ENCODE results near the gene CEP78.

CEP78 gene

GRCh38 chr9:78304357-78304756 is 68.5 kb downstream of the CEP78 start:
- Mint-ChIP-seq H3K36me3 (peaks cover 34% of the 10 kb centered on the region), H3K4me1 (no peaks in the 10 kb centered on the region), H3K27ac (no peak overlapping the region), H3K27me3 (no peaks in the 10 kb centered on the region), H3K9me3 (no peaks in the 10 kb centered on the region), H3K4me3 (no peak overlapping the region)
- no peak for ATAC-seq

DNA sequence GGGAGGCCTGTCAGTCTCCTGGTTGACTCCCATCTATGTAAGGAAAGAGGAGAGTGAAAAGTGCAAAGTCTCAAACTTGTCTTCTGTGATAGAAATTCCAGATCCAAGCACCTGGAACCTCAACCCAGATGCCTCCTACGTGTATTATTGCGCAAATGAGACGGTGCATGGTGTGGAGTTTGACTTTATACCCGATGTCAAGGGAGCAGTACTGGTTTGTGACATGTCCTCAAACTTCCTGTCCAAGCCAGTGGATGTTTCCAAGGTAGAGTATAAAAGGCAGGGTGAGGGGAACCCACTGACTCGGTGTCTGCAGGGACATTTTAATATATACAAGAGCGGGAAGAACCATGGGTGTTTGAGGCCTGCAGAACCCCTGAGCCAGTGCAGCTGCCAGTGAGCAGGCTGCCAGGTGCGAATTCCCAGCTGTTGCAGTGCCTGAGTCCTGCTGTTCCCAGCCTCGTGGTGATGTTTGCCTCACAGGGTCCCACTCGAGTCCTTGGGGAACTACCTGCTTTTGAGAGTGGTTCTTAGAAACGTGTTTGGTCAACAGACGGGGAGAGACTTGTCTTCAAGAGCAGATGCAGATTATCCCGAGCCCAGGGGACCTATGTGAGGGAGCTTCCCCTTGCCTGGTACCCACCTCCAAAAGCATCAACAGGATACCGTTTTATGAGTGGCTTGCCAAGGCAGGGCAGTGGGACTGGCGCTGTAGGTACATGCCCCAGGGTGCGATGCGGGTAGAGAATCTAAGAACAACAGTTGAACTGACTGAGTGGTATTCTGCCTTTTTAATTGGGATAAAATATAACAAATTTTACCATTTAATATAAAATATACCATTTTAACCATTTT is 70.6 kb downstream of the CEP78 start:
- no peaks in the 10 kb centered on the region for H3K9me3 Mint-ChIP-seq
- H3K4me3 Mint-ChIP-seq = no peak overlapping the region
- H3K27ac Mint-ChIP-seq = no peak overlapping the region
- no peak for ATAC-seq
- peaks cover 43% of the 10 kb centered on the region for H3K36me3 Mint-ChIP-seq
- no peaks in the 10 kb centered on the region for H3K4me1 Mint-ChIP-seq
- no peaks in the 10 kb centered on the region for H3K27me3 Mint-ChIP-seq

- no peak for ATAC-seq
- no peaks in the 10 kb centered on the region for H3K27me3 Mint-ChIP-seq
- peaks cover 49% of the 10 kb centered on the region for H3K36me3 Mint-ChIP-seq
- no peak overlapping the region for H3K4me3 Mint-ChIP-seq
- no peaks in the 10 kb centered on the region for H3K9me3 Mint-ChIP-seq
- H3K4me1 Mint-ChIP-seq = no peaks in the 10 kb centered on the region
- H3K27ac Mint-ChIP-seq = no peak overlapping the region
Observed at GRCh38 chr9:78307360-78307759, 71.5 kb downstream of the CEP78 start.

GRCh38 chr9:78309066-78309465 is 73.2 kb downstream of the CEP78 start:
- no peak overlapping the region for H3K4me3 Mint-ChIP-seq
- H3K27me3 Mint-ChIP-seq = no peaks in the 10 kb centered on the region
- peaks cover 49% of the 10 kb centered on the region for H3K36me3 Mint-ChIP-seq
- no peak overlapping the region for H3K27ac Mint-ChIP-seq
- no peak for ATAC-seq
- no peaks in the 10 kb centered on the region for H3K9me3 Mint-ChIP-seq
- no peaks in the 10 kb centered on the region for H3K4me1 Mint-ChIP-seq

DNA sequence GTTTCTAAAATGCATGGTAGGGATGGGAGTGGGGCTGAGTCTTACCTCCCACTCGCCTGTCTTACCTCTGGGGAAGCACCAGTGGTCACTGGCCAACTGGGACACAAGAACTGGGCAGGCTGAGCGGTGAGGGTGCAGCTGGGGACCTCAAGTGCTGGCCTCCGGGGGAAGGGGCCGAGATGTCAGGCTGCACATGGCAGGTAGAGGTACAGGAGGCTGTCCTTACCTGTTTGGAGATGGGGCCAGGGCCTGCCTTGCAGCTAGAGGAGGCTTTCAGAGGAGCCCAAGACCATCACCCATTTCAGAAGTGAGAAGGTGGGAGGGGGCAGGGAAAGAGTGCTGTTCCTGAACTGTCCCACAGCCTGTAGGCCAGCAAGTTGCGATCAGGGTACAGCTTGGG is 75.2 kb downstream of the CEP78 start:
- Mint-ChIP-seq H3K27ac (no peak overlapping the region), H3K9me3 (no peaks in the 10 kb centered on the region), H3K4me1 (no peaks in the 10 kb centered on the region), H3K27me3 (no peaks in the 10 kb centered on the region), H3K36me3 (peaks cover 34% of the 10 kb centered on the region), H3K4me3 (no peak overlapping the region)
- no peak for ATAC-seq

DNA sequence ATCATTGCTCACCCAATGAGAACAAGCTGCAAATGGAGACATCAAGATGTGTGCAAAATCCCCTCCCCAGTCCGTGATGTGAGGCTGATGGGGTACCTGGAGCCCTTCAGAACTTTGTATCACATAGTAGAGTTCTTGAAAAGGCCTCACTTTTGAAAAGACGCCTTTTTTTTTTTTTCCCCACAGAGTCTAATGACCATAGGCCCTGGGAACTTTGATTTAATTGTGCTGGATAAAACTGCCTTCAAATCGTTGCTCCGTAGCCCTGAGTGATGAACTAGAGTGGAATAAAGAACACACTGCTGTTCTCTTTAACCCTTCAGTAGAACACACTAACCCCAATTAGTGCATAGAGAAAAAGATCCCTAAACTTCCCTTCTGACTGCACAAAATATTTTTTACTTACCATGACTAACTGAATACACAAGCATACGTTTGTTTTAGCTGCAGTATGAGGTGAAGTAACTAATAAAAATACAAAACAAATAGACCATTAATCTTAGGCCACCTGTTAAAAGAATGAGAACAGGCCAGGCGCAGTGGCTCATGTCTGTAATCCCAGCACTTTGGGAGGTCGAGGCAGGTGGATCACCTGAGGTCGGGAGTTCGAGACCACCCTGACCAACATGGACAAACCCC is 76.1 kb downstream of the CEP78 start:
- no peak overlapping the region for H3K27ac Mint-ChIP-seq
- no peaks in the 10 kb centered on the region for H3K9me3 Mint-ChIP-seq
- no peak for ATAC-seq
- no peaks in the 10 kb centered on the region for H3K4me1 Mint-ChIP-seq
- H3K27me3 Mint-ChIP-seq = no peaks in the 10 kb centered on the region
- H3K36me3 Mint-ChIP-seq = peaks cover 33% of the 10 kb centered on the region
- no peak overlapping the region for H3K4me3 Mint-ChIP-seq

GRCh38 chr9:78314550-78314949 is 78.7 kb downstream of the CEP78 start:
- no peak overlapping the region for H3K4me3 Mint-ChIP-seq

GRCh38 chr9:78314953-78315870 is 79.3 kb downstream of the CEP78 start:
- ATAC-seq = peak; percentile 21
- no peaks in the 10 kb centered on the region for H3K4me1 Mint-ChIP-seq
- H3K36me3 Mint-ChIP-seq = peaks cover 36% of the 10 kb centered on the region
- no peak overlapping the region for H3K4me3 Mint-ChIP-seq
- no peaks in the 10 kb centered on the region for H3K27me3 Mint-ChIP-seq
- H3K9me3 Mint-ChIP-seq = peaks cover 4% of the 10 kb centered on the region
- no peak overlapping the region for H3K27ac Mint-ChIP-seq

More at GRCh38 chr9:78314550-78314949, 78.7 kb downstream of the CEP78 start:
- H3K4me1 Mint-ChIP-seq = no peaks in the 10 kb centered on the region
- H3K36me3 Mint-ChIP-seq = peaks cover 35% of the 10 kb centered on the region
- no peak overlapping the region for H3K27ac Mint-ChIP-seq
- no peaks in the 10 kb centered on the region for H3K9me3 Mint-ChIP-seq
- no peak for ATAC-seq
- no peaks in the 10 kb centered on the region for H3K27me3 Mint-ChIP-seq

GRCh38 chr9:78316166-78316892 is 80.5 kb downstream of the CEP78 start:
- Mint-ChIP-seq H3K36me3 (peaks cover 37% of the 10 kb centered on the region), H3K27ac (no peak overlapping the region), H3K4me3 (no peak overlapping the region), H3K4me1 (no peaks in the 10 kb centered on the region), H3K9me3 (peaks cover 7% of the 10 kb centered on the region), H3K27me3 (no peaks in the 10 kb centered on the region)
- ATAC-seq = no peak

GRCh38 chr9:78319197-78320029 is 83.5 kb downstream of the CEP78 start:
- no peaks in the 10 kb centered on the region for H3K27me3 Mint-ChIP-seq
- peaks cover 34% of the 10 kb centered on the region for H3K36me3 Mint-ChIP-seq
- H3K27ac Mint-ChIP-seq = no peak overlapping the region
- no peak for ATAC-seq
- no peaks in the 10 kb centered on the region for H3K4me1 Mint-ChIP-seq
- H3K9me3 Mint-ChIP-seq = peaks cover 7% of the 10 kb centered on the region
- no peak overlapping the region for H3K4me3 Mint-ChIP-seq

DNA sequence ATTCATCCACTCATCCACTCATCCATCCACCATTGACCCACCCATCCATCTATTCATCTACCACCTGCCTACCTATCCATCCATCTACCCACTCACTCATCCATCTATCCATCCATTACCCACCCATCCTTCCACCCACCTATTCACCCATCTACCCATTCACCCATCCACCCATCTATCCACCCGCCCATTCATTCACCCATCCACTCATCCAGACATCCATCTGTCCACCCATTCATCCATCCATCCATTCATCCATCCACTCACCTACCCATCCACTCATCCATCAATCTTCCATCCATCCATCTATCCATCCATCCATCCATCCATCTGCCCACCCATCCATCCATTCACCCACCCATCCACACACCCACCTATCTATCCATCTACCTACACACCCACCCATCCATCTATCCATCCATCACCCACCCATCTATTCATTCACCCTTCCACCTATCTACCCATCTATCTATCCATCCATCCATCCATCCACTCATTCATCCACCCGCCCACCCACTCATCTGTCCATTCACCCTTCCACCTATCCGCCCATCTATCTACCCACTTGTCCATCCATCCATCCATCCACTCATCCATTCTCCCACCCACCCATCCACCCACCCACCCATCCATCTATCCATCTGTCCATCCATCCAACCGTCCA is 84.3 kb downstream of the CEP78 start:
- Mint-ChIP-seq H3K27me3 (no peaks in the 10 kb centered on the region), H3K27ac (no peak overlapping the region), H3K4me3 (no peak overlapping the region), H3K9me3 (peaks cover 7% of the 10 kb centered on the region), H3K4me1 (no peaks in the 10 kb centered on the region), H3K36me3 (peaks cover 34% of the 10 kb centered on the region)
- no peak for ATAC-seq

GRCh38 chr9:78320875-78321496 is 85.1 kb downstream of the CEP78 start:
- Mint-ChIP-seq H3K36me3 (peaks cover 34% of the 10 kb centered on the region), H3K27me3 (no peaks in the 10 kb centered on the region), H3K9me3 (peaks cover 7% of the 10 kb centered on the region), H3K4me1 (no peaks in the 10 kb centered on the region), H3K27ac (no peak overlapping the region), H3K4me3 (no peak overlapping the region)
- no peak for ATAC-seq

- no peak overlapping the region for H3K27ac Mint-ChIP-seq
- peaks cover 7% of the 10 kb centered on the region for H3K9me3 Mint-ChIP-seq
- ATAC-seq = no peak
- H3K36me3 Mint-ChIP-seq = peaks cover 30% of the 10 kb centered on the region
- H3K4me1 Mint-ChIP-seq = no peaks in the 10 kb centered on the region
- H3K4me3 Mint-ChIP-seq = no peak overlapping the region
- no peaks in the 10 kb centered on the region for H3K27me3 Mint-ChIP-seq
Observed at GRCh38 chr9:78321505-78321904, 85.6 kb downstream of the CEP78 start.

Measured in stimulated activated memory B cell treated with anti-CD40 and anti-IgM and Interleukin-4, amounts not matched to agents 10 μg/mL and 1 μg/mL and 100 μg/mL, for 72 hours (primary cell).